Heart left ventricle (tissue), 13 donors: Measurements from ENCODE around the gene OR8H2.

Source experiments
- POLR2A ChIP-seq, 2 donors: fragments of 450-650 bp; IDR thresholded peaks; one replicate each; pipeline ENCODE4 v1.6.1; 2017; ENCODE audit warnings: antibody characterized with exemption in 2 of 2, mild to moderate bottlenecking in 2 of 2, moderate library complexity in 2 of 2
- TF ChIP-seq, protein P1 (sequence below), 12 donors: fragments of 200-600 bp; sonication (generic) in 4 of 12; IDR thresholded peaks; one replicate each; pipeline versions ENCODE4 v1.5.0 to v1.8.0; 2018 to 2022; ENCODE audit warnings: antibody characterized with exemption in 12 of 12, mild to moderate bottlenecking in 5 of 12
- donor health status: ischemic (EF 13 %, LVEDD 7.1; RV severe dilation, severe dysfunction).
- donor health status: DM: no; HTN: yes; CAD: no.
- donor health status: DM: no; HTN: no; CAD: no.
- donor health status: ischemic (EF 25% LVEDD 6.9; RV normal size, moderate dysfunction).
- donor health status: ischemic (EF 25% LVEDD 5.7; RV mildly dilated, moderate dysfunction).
- donor health status: ischemic (EF 35%, LVEDD 5.7; RV mildly dilated, moderate dysfunction).
- donor health status: nonischemic (EF 11% LVEDD 7.7; RV severe dilation, severe dysfunction).
- donor health status: DM: yes; HTN: yes; CAD: no.
- donor health status: PGD.
- donor health status: ischemic (EF 29% LVEDD 5.4; RV normal size, mild dysfunction).
- donor health status: nonischemic (EF 23%, LVEDD 6.1; RV moderate dilation, normal function).

DNA sequence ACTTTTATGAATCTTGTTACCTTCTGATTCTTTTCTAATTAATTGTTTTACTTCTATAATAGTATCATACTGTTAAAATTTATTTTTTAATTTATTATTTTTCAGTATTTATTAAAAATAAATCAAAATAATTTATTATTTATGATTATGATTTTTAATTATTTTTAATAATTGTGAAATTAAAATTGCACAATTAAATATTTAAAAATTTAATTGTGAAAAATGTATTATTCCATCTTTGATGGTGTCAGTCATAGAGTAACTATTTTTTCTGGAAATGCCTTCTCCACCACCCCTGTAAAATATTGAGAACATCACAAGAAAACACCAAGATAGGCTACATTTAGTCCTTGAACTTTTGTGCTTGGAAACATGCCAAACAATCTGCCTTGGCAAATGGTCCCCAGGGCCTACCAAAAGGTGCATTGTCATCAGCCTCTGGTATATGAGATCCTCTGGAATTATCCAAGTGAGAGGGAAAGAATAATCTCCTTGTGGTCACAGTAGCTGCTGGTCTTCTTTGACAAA is at the start of gene OR8H2:
- TF ChIP-seq, protein P1, sequence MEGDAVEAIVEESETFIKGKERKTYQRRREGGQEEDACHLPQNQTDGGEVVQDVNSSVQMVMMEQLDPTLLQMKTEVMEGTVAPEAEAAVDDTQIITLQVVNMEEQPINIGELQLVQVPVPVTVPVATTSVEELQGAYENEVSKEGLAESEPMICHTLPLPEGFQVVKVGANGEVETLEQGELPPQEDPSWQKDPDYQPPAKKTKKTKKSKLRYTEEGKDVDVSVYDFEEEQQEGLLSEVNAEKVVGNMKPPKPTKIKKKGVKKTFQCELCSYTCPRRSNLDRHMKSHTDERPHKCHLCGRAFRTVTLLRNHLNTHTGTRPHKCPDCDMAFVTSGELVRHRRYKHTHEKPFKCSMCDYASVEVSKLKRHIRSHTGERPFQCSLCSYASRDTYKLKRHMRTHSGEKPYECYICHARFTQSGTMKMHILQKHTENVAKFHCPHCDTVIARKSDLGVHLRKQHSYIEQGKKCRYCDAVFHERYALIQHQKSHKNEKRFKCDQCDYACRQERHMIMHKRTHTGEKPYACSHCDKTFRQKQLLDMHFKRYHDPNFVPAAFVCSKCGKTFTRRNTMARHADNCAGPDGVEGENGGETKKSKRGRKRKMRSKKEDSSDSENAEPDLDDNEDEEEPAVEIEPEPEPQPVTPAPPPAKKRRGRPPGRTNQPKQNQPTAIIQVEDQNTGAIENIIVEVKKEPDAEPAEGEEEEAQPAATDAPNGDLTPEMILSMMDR (IDR thresholded peaks at IDR 0.05), result no peak
- TF ChIP-seq POLR2A (IDR thresholded peaks at IDR 0.05), result no peak
